ENCODE data around the gene ITGB5.

The ITGB5 gene

GRCh38 chr3:124887177-124887931, at the start of gene ITGB5:
TSS of gene ITGB5 (minus strand) at chr3:124887365. CDS start at chr3:124887000, 365 bp downstream.
- TF ChIP-seq CTCF (IDR thresholded peaks at IDR 0.05), result no peak

GRCh38 chr3:124935794-124936542, 48.8 kb upstream of the ITGB5 start:
- TF ChIP-seq CTCF (IDR thresholded peaks at IDR 0.05), result no peak

GRCh38 chr3:124935264-124935663, 48.1 kb upstream of the ITGB5 start:
- TF ChIP-seq CTCF (IDR thresholded peaks at IDR 0.05), result no peak

- TF ChIP-seq CTCF (IDR thresholded peaks at IDR 0.05), result no peak
Observed at GRCh38 chr3:124934577-124934976, 47.4 kb upstream of the ITGB5 start, which contains the start of gene MUC13. TSS of gene MUC13 (minus strand) at chr3:124934751. CDS start at chr3:124934712, 39 bp downstream.

GRCh38 chr3:124928333-124929202, 41.4 kb upstream of the ITGB5 start:
- peak; percentile 90 for TF ChIP-seq CTCF (IDR thresholded peaks at IDR 0.05)

- no peak for TF ChIP-seq CTCF (IDR thresholded peaks at IDR 0.05)
Observed at GRCh38 chr3:124927574-124928045, 40.4 kb upstream of the ITGB5 start.

All from LNCAP (cell line).